NAMALWA (cell line): ENCODE data around the gene TRAM2.

Experiments used
- DNase-seq: peaks from one replicate; pipeline ENCODE4 v3.0.0-alpha.2; 2015; ENCODE audit warnings: low spot score

TRAM2 gene

DNA sequence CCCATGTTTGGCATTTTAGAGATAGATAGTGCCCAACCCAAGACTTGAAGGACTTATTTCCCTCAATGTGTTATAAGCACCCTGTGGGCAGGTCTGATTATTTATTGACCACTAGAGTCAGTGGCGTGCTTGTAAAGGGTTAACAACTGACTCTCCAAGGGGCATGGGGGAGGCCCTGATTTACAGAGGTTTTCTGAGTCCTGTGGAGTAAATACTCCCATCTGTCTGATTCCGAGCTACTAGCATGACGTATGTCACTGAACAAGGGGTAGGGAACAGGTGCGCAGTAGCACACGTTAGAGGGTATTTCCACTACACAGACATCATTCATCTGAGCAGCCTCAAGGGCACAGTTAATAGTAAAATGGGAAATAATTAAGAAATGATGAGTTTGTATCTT, 17.4 kb upstream of the TRAM2 start:
- no peak for DNase-seq

DNA sequence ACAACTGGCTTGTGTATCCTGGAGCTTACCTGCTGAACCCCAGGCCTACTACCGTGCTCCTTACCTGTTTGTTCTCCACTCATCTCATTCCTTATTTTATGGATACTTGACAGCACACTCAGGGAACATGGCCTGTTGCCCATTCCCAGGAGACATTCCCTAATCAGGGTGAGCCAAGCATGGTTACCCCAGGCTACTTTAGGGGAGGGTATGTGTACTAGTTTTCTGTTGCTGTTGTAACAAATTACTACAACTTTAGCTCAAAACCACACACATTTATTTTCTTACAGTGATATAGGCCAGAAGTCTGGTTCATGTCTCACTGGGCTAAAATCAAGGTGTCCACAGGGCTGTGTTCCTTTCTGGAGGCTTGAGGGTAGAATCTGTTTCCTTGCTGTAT, 15.0 kb upstream of the TRAM2 start:
- DNase-seq, result no peak

GRCh38 chr6:52590152-52590891, 13.5 kb upstream of the TRAM2 start:
- no peak for DNase-seq

DNA sequence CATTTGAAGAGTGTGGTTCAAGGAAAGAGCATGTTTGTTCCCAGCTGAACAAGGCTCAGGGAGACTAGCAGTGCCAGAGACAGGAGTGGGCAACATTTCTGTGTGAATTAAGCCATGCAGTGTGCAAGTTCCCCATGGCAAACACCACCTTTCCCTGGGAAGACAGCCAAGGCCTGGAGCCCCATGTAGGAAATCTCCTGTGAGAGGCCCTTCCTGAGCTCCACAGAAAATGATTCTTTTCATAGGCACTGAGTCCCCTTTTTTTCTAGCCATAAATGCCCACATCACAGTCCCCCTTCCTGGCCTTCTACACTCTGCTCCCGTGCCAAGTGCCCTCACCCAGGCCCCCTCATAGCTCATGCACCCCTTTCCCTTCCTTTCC, 11.8 kb upstream of the TRAM2 start:
- DNase-seq, result no peak

GRCh38 chr6:52588087-52588709, 11.3 kb upstream of the TRAM2 start:
- DNase-seq, result no peak

GRCh38 chr6:52587001-52587400, 10.1 kb upstream of the TRAM2 start:
- DNase-seq, result no peak

DNA sequence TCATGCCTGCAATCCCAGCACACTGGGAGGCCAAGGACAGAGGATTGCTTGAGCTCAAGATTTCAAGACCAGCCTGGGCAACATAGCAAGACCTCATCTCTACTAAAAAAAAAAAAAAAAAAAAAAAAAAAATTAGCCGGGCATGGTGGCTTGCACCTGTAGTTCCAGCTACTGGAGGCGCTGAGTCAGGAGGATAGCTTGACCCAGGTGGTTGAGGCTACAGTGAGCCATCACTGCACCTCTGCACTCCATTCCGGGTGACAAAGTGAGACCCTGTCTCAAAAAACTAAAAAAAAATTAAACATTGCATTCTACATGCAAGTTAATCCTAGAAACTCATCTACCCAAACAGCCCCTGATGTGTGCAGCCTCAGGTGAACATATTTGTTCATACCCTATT, 7.3 kb upstream of the TRAM2 start:
- no peak for DNase-seq

- DNase-seq, result no peak
These were observed 6.1 kb upstream of the TRAM2 start for GRCh38 chr6:52582996-52583395.

DNA sequence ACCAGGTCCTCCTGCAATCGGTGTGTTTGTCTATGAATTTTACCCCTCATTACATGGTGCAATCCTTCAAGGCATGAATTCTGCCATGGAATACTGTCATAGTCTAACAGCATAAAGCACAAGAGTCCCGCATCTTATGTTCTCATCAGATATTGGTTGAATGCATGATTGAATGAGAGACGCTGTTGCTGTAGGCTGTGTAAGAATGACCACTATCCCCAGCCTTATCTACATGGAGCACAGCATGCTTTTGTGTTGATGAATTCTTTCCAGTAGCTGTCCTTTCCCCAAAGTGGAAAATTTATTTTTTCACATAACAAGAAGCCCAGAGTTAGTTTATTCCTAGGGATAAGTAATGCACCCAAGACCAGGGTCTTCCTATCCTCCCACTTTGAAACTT, 5.6 kb upstream of the TRAM2 start:
- DNase-seq, result no peak

DNA sequence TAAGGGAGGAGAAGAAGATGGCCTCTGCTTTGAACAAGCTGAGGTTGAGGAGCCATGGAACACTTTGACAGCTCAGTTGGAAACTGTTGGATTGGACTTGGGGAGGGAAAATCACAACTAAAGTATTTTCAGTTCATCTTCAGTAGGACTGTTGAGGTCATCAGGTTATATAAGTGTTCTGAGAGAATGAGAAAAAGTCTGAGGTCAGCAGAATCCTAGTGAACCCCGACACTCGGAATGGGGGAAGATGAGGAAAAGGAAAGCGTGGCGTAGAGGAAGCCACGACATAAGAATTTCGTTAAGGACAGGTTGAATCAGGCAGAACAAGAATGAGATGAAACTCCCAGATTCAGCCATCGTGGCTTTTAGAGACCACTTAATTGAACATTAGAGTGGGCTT, 4.0 kb upstream of the TRAM2 start:
- DNase-seq, result no peak

DNA sequence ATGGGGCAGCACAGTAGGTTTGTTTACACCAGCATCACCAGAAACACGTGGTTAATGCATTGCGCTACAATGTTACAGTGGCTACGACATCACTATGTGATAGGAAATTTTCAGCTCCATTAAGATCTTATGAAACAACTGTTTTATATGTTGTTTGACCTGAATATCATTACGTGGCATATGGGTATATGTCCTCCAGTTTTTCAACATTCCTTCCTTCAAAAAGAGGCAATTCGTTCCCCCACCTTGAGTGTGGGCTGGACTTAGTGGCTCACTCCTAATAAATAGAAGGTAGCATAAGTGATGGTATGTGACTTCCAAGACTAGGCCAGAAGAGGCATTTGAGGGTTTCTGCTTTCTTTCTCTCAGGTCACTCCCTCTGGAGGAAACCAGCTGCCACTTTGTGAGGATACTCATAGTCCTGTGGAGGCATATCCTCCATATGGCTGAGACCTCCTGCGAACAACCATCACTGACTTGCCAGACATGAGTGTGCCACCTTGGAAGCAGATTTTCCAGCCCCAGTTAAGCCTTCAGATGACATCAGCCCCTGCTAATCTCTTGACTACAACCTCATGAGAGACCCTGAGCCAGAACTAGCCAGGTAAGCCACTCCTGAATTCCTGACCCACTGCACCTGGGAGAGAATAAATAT, 2.3 kb upstream of the TRAM2 start:
- DNase-seq, result no peak

GRCh38 chr6:52577778-52578463, 1.1 kb upstream of the TRAM2 start:
- DNase-seq, result peak; percentile 12

DNA sequence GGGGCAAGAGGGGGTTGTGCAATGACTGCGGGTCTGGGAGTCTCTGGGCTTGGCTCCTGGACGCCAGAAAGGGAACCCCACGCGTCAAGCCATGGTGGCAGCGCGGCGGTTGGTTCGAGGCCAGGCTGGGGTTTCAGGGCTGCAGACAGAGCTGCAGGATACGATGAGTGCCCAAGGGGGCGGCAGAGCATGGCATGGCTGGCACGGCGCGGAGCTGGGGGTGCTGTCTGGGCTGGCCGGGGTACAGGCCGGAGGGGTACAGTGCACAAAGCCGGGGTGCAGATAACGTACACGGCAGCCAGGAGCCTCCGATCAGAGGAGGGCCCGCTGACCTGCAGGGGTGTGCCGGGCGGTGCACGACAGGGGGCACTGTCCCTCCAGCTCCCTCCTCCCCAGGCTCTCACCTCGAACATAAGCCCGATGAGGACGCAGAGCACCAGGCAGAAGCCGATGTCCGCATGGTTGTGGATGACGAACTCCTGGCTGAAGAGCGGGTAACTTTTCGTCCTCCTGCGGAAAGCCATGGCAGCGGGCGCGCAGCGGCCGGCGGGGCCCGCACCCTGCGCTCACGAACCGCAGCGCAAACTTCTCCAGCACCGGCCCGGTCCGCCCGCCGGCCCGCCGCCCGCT, 353 bp downstream of the TRAM2 start:
- peak; percentile 75 for DNase-seq

- no peak for DNase-seq
These were observed 837 bp downstream of the TRAM2 start for GRCh38 chr6:52576054-52576391.

DNA sequence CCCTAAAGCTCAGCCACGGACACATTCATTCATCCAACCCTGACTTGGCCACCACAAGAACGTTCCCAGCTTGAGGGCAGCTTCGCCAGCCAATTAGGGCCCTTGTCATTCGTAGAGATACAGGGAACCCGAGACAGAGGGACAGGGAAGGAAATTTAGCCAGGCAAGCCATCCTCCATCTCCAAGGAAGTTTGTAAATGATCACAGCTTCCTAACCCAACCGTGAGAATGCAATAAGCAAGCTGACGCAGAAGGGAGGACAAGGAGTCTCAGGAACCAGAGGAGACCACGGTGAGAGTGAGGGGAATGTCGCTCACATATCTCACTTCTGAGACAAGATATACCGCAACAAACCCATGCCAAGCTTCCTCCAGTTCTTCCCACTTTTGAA, 1.4 kb downstream of the TRAM2 start:
- no peak for DNase-seq

GRCh38 chr6:52574709-52575501, 2.0 kb downstream of the TRAM2 start:
- peak; percentile 18 for DNase-seq

- no peak for DNase-seq
These were observed 3.6 kb downstream of the TRAM2 start for GRCh38 chr6:52573295-52573694.

- no peak for DNase-seq
These were observed 4.3 kb downstream of the TRAM2 start for GRCh38 chr6:52572536-52572935.

DNA sequence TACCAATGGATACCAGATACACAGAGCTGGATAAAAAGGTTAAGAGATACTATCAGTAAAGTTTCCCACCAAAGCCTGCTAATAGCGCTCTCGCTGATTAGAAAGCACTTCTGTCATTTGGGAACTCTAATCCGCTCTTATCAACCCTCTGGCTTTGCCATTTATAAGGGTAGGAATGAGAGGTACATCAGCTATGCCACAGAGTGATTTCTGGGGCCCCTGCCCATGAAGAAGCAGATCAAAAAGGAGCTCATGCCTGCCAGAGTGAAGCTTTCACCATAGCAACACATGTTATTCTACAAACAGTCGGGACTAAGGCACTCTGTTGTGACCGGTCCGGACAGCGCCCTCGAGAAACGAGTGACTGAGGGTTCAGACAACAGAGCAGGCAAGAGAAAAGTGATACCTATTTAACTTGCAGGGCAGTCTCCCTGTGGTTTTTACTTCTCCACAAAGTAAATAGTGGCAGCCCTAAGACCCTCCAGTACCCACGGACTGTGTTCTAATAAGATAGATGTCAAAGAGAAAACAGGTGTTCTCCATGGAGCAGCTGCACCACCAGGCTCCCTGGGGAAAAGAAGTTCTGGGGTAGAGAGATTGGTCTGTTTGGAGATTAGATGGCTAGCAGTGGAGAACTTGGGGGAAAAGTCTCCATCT, 5.6 kb downstream of the TRAM2 start:
- no peak for DNase-seq

DNA sequence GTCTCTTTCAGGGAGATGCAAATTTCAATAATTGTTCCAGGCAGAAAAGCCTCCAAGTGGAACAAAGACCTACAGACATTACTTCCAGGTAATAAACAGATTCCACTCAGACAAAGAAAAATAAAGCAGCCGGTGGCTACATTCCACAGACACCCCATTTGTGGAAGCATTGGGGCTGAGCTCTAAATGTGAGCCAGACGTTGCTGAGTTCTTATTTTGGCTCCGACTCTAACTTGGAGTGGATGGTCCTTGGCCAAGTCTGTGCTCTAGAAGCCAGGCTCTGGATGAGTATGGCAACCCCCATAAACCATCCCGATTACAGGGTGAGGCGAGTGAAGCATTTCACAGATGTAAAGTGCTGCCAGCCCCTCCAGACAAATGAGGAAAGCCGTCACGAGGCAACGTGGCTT, 6.6 kb downstream of the TRAM2 start:
- DNase-seq, result no peak

DNA sequence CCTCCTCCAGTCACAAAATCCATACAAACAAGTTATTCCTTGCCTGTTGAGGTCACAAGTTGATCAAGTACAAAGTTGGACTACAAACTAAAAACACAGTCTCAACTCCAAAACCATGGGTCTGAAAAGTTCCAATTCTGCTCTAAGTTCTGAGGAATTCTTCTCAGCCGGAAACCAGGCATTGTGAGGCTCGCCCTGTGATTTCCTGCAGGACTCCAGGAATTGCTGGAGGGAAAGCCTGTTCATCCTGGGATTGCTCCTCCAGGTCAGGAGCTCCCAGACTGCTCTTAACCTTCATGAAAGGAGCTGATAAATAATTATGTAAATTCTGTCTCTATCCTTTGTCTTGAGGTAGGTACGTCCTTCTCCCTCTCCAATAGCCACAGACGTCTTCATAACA, 8.5 kb downstream of the TRAM2 start:
- DNase-seq, result no peak
